MCF 10A (cell line): ENCODE results near the gene ARL3. TPM values are rescaled to one million over a fixed set of nuclear protein-coding genes. Genes with fewer than 3 reads are reported as not detected.

ENCODE experiments used
- BruUV-seq: library from RNA; stranded (reverse); fragments of 400-500 nt; replicated peaks from 2 replicates; lab custom pipeline; 2021; lab: Mats Ljungman, UMichigan
- CTCF ChIA-PET: fragments of 300-600 bp; sonication (Branson Sonifier 250); formaldehyde crosslinking; extraction: SDS; loops from one replicate; lab custom pipeline; 2021; ENCODE audit warnings: antibody characterized with exemption, inconsistent platforms; lab: Yijun Ruan, JAX
- POLR2A ChIA-PET: fragments of 300-600, 350-650 bp; sonication (Branson Sonifier 250); formaldehyde crosslinking; extraction: SDS; loops from one replicate; lab custom pipeline; 2020; ENCODE audit warnings: antibody characterized with exemption, inconsistent platforms; lab: Yijun Ruan, JAX
- DNase-seq: peaks from one replicate; pipeline ENCODE4 v3.0.0-alpha.2; 2018; ENCODE audit not compliant: unreplicated experiment
- H3K27ac Mint-ChIP-seq: one replicate; pipeline ENCODE4 v1.8.0; 2022; ENCODE audit warnings: mild to moderate bottlenecking, low read depth, mixed read lengths; ENCODE audit not compliant: unreplicated experiment
- H3K27me3 Mint-ChIP-seq: one replicate; pipeline ENCODE4 v1.8.0; 2022; ENCODE audit warnings: mixed read lengths; ENCODE audit not compliant: insufficient read depth, unreplicated experiment
- H3K36me3 Mint-ChIP-seq: one replicate; pipeline ENCODE4 v1.8.0; 2022; ENCODE audit warnings: mild to moderate bottlenecking, moderate library complexity, mixed read lengths; ENCODE audit not compliant: insufficient read depth, unreplicated experiment
- H3K4me1 Mint-ChIP-seq: one replicate; pipeline ENCODE4 v1.8.0; 2022; ENCODE audit warnings: mixed read lengths; ENCODE audit not compliant: insufficient read depth, unreplicated experiment
- H3K4me3 Mint-ChIP-seq: one replicate; pipeline ENCODE4 v1.8.0; 2022; ENCODE audit warnings: mild to moderate bottlenecking, moderate library complexity, mixed read lengths; ENCODE audit not compliant: unreplicated experiment
- H3K9me3 Mint-ChIP-seq: one replicate; pipeline ENCODE4 v1.8.0; 2022; ENCODE audit warnings: mixed read lengths; ENCODE audit not compliant: unreplicated experiment
- CTCF ChIP-seq: fragments of 200-600 bp; IDR thresholded peaks from one replicate; pipeline ENCODE4 v1.8.0; 2022; ENCODE audit warnings: antibody characterized with exemption, mild to moderate bottlenecking; ENCODE audit not compliant: unreplicated experiment
- intact Hi-C: fragments of 100-400 bp; cut with micrococcal nuclease; formaldehyde crosslinking; loops from 2 replicates; pipeline ENCODE4 v1.14.1; 2022
- total RNA-seq: library from RNA; stranded (reverse); gene quantifications from 2 replicates; pipeline ENCODE4 v1.2.3, GENCODE V29; 2022

The ARL3 gene
- total RNA-seq, 1 experiment from 2014 or later = 6.8 TPM

GRCh38 chr10:102726274-102726673, 12.1 kb upstream of the ARL3 start:
- DNase-seq = peak; percentile 48
- BruUV-seq = no TSS peak
- no peaks in the 10 kb centered on the region for H3K9me3 Mint-ChIP-seq
- ChIA-PET POLR2A (interaction anchor here (0.6 to 3.2 kb wide), 3 partner anchors 11 to 148 kb away, joined by 3 to 13 read pairs (median 3); partner anchors contain the start of genes ARL3, SFXN2 and WBP1L), CTCF (interaction anchor here (0.6 to 4.5 kb wide), 5 partner anchors 26 to 176 kb away, joined by 3 to 48 read pairs (median 3); no protein-coding TSS in a partner anchor)
- peaks cover 13% of the 10 kb centered on the region for H3K4me1 Mint-ChIP-seq
- peaks cover 5% of the 10 kb centered on the region for H3K36me3 Mint-ChIP-seq
- no peak overlapping the region for H3K4me3 Mint-ChIP-seq
- intact Hi-C loops = loop anchor here (5.0 kb wide), 1 partner anchor 516 kb away; no protein-coding TSS in a partner anchor
- TF ChIP-seq CTCF = no peak
- no peaks in the 10 kb centered on the region for H3K27me3 Mint-ChIP-seq
- peak overlapping the region; percentile 43 for H3K27ac Mint-ChIP-seq

GRCh38 chr10:102723989-102724388, 9.8 kb upstream of the ARL3 start:
- Mint-ChIP-seq H3K4me3 (no peak overlapping the region), H3K4me1 (peaks cover 9% of the 10 kb centered on the region), H3K27ac (no peak overlapping the region), H3K36me3 (peaks cover 8% of the 10 kb centered on the region), H3K9me3 (no peaks in the 10 kb centered on the region), H3K27me3 (no peaks in the 10 kb centered on the region)
- no TSS peak for BruUV-seq
- DNase-seq = no peak
- ChIA-PET POLR2A (interaction anchor here (0.9 kb wide), 1 partner anchor 9 kb away, joined by 4 read pairs; the partner anchor contains the start of genes ARL3 and SFXN2), CTCF (interaction anchor here (1.1 kb wide), 1 partner anchor 10 kb away, joined by 3 read pairs; no protein-coding TSS in a partner anchor)
- TF ChIP-seq CTCF = no peak
- intact Hi-C loops = no loop called here

GRCh38 chr10:102721954-102722353, 7.8 kb upstream of the ARL3 start:
- intact Hi-C loops = no loop called here
- no peak for TF ChIP-seq CTCF
- Mint-ChIP-seq H3K4me1 (peaks cover 19% of the 10 kb centered on the region), H3K4me3 (no peak overlapping the region), H3K36me3 (peaks cover 17% of the 10 kb centered on the region), H3K27me3 (no peaks in the 10 kb centered on the region), H3K9me3 (no peaks in the 10 kb centered on the region), H3K27ac (no peak overlapping the region)
- CTCF ChIA-PET = interaction anchor here (0.6 to 2.8 kb wide), 3 partner anchors 31 to 251 kb away, joined by 3 to 9 read pairs (median 3); no protein-coding TSS in a partner anchor
- POLR2A ChIA-PET = interaction anchor here (1.4 kb wide), 1 partner anchor 21 kb away, joined by 3 read pairs; no protein-coding TSS in a partner anchor
- BruUV-seq = no TSS peak
- DNase-seq = no peak

- H3K27me3 Mint-ChIP-seq = no peaks in the 10 kb centered on the region
- no TSS peak for BruUV-seq
- H3K4me3 Mint-ChIP-seq = no peak overlapping the region
- H3K36me3 Mint-ChIP-seq = peaks cover 23% of the 10 kb centered on the region
- no peak for DNase-seq
- TF ChIP-seq CTCF = no peak
- no peaks in the 10 kb centered on the region for H3K9me3 Mint-ChIP-seq
- intact Hi-C loops = no loop called here
- H3K27ac Mint-ChIP-seq = peak overlapping the region; percentile 80
- ChIA-PET POLR2A (interaction anchor here (0.6 to 3.1 kb wide), 4 partner anchors 22 to 327 kb away, joined by 3 to 10 read pairs (median 5); partner anchors contain the start of gene TRIM8), CTCF (interaction anchor here (0.5 to 2.8 kb wide), 8 partner anchors 7 to 192 kb away, joined by 3 to 9 read pairs (median 3); no protein-coding TSS in a partner anchor)
- H3K4me1 Mint-ChIP-seq = peaks cover 28% of the 10 kb centered on the region
Measured at GRCh38 chr10:102720775-102721301, 6.6 kb upstream of the ARL3 start.
